Heart left ventricle (tissue), 13 donors: ENCODE measurements around the gene ELFN2.

Source experiments
- POLR2A ChIP-seq, 2 donors: fragments of 450-650 bp; IDR thresholded peaks; one replicate each; pipeline ENCODE4 v1.6.1; 2017; ENCODE audit warnings: antibody characterized with exemption in 2 of 2, mild to moderate bottlenecking in 2 of 2, moderate library complexity in 2 of 2
- TF ChIP-seq, protein P1 (sequence below), 12 donors: fragments of 200-600 bp; sonication (generic) in 4 of 12; IDR thresholded peaks; one replicate each; pipeline versions ENCODE4 v1.5.0 to v1.8.0; 2018 to 2022; ENCODE audit warnings: antibody characterized with exemption in 12 of 12, mild to moderate bottlenecking in 5 of 12
- donor health status: ischemic (EF 13 %, LVEDD 7.1; RV severe dilation, severe dysfunction).
- donor health status: DM: no; HTN: yes; CAD: no.
- donor health status: DM: no; HTN: no; CAD: no.
- donor health status: ischemic (EF 25% LVEDD 6.9; RV normal size, moderate dysfunction).
- donor health status: ischemic (EF 25% LVEDD 5.7; RV mildly dilated, moderate dysfunction).
- donor health status: ischemic (EF 35%, LVEDD 5.7; RV mildly dilated, moderate dysfunction).
- donor health status: nonischemic (EF 11% LVEDD 7.7; RV severe dilation, severe dysfunction).
- donor health status: DM: yes; HTN: yes; CAD: no.
- donor health status: PGD.
- donor health status: ischemic (EF 29% LVEDD 5.4; RV normal size, mild dysfunction).
- donor health status: nonischemic (EF 23%, LVEDD 6.1; RV moderate dilation, normal function).

GRCh38 chr22:37376643-37377042, 50.6 kb downstream of the ELFN2 start:
- TF ChIP-seq POLR2A (IDR thresholded peaks at IDR 0.05): no peak
- TF ChIP-seq, protein P1, sequence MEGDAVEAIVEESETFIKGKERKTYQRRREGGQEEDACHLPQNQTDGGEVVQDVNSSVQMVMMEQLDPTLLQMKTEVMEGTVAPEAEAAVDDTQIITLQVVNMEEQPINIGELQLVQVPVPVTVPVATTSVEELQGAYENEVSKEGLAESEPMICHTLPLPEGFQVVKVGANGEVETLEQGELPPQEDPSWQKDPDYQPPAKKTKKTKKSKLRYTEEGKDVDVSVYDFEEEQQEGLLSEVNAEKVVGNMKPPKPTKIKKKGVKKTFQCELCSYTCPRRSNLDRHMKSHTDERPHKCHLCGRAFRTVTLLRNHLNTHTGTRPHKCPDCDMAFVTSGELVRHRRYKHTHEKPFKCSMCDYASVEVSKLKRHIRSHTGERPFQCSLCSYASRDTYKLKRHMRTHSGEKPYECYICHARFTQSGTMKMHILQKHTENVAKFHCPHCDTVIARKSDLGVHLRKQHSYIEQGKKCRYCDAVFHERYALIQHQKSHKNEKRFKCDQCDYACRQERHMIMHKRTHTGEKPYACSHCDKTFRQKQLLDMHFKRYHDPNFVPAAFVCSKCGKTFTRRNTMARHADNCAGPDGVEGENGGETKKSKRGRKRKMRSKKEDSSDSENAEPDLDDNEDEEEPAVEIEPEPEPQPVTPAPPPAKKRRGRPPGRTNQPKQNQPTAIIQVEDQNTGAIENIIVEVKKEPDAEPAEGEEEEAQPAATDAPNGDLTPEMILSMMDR (IDR thresholded peaks at IDR 0.05): no peak
